ENCODE data around the gene TMPRSS4.

- no peak for TF ChIP-seq EZH2 (IDR thresholded peaks at IDR 0.05; ENCODE audit: insufficient read depth, poor library complexity, severe bottlenecking)
- TF ChIP-seq EZH2phosphoT487 (IDR thresholded peaks at IDR 0.05; ENCODE audit: insufficient read depth, low read depth) = no peak
Measured at GRCh38 chr11:118042796-118043195, 34.1 kb upstream of the TMPRSS4 start.
